COLO668 (cell line): ENCODE measurements around the gene AIFM3.
A peak's percentile ranks its signal among the peaks of the same experiment; 100 is the strongest.
"Not testable (repeated sequence)": the region's sequence is repeated elsewhere in the genome, so short reads cannot be mapped to it uniquely, and the experiment has no call there.

ENCODE experiments used
- DNase-seq: peaks from one replicate; lab custom pipeline; 2025; ENCODE audit not compliant: unreplicated experiment; lab: John Stamatoyannopoulos, UW

The AIFM3 gene

GRCh38 chr22:20957102-20957682 is 9.9 kb upstream of the AIFM3 start:
- DNase-seq = peak; percentile 68

- DNase-seq = peak; percentile 61
These were observed 9.2 kb upstream of the AIFM3 start for GRCh38 chr22:20957683-20958431.

GRCh38 chr22:20959578-20960461 is 7.2 kb upstream of the AIFM3 start:
- no peak for DNase-seq

- DNase-seq = no peak
These were observed 6.4 kb upstream of the AIFM3 start for GRCh38 chr22:20960609-20961008.

- no peak for DNase-seq
These were observed 4.5 kb upstream of the AIFM3 start for GRCh38 chr22:20962491-20962945.

GRCh38 chr22:20963201-20964052 is 3.6 kb upstream of the AIFM3 start:
- DNase-seq = no peak

GRCh38 chr22:20964090-20964798 is 2.8 kb upstream of the AIFM3 start:
- no peak for DNase-seq

- DNase-seq = no peak
These were observed 2.3 kb upstream of the AIFM3 start for GRCh38 chr22:20964799-20965103.

- no peak for DNase-seq
These were observed 1.8 kb upstream of the AIFM3 start for GRCh38 chr22:20965104-20965887.

- DNase-seq = no peak
These were observed 883 bp upstream of the AIFM3 start for GRCh38 chr22:20965888-20966855.

GRCh38 chr22:20967697-20968211 is 699 bp downstream of the AIFM3 start:
- DNase-seq = no peak

GRCh38 chr22:20968281-20968977 is 1.4 kb downstream of the AIFM3 start:
- DNase-seq = no peak

- no peak for DNase-seq
These were observed 4.0 kb downstream of the AIFM3 start for GRCh38 chr22:20970939-20971657.

- DNase-seq = not testable (repeated sequence)
These were observed 5.1 kb downstream of the AIFM3 start for GRCh38 chr22:20972014-20972694.

GRCh38 chr22:20972933-20973577 is 6.0 kb downstream of the AIFM3 start:
- no peak for DNase-seq
